DND-41 (cell line): ENCODE data around the gene DCAF5.

Experiments used
- CTCF ChIP-seq: IDR thresholded peaks from 2 replicates; pipeline ENCODE4 v1.5.1; 2012; ENCODE audit warnings: borderline replicate concordance, low read length, moderate library complexity, mild to moderate bottlenecking; ENCODE audit not compliant: poor library complexity, severe bottlenecking; ENCODE audit errors: extremely low read depth
- EZH2 ChIP-seq: IDR thresholded peaks from 3 replicates; pipeline ENCODE4 v1.6.1; 2012; ENCODE audit warnings: borderline replicate concordance, low read depth, mild to moderate bottlenecking, moderate library complexity, low read length, inconsistent platforms; ENCODE audit not compliant: severe bottlenecking

GRCh38 chr14:69152181-69152901 is 578 bp downstream of the DCAF5 start:
- TF ChIP-seq CTCF, result no peak
- no peak for TF ChIP-seq EZH2
